ENCODE data around the gene FFAR1.

FFAR1 gene

GRCh38 chr19:35316560-35316959 is 31.1 kb upstream of the FFAR1 start:
- DNase-seq, result no peak

- DNase-seq, result no peak
Observed at GRCh38 chr19:35317464-35318043, 30.1 kb upstream of the FFAR1 start.

- peak; percentile 92 for DNase-seq
Observed at GRCh38 chr19:35318679-35319448, 28.8 kb upstream of the FFAR1 start.

GRCh38 chr19:35320065-35320713 is 27.5 kb upstream of the FFAR1 start:
- no peak for DNase-seq

- DNase-seq, result no peak
Observed at GRCh38 chr19:35321291-35321690, 26.4 kb upstream of the FFAR1 start.

GRCh38 chr19:35322014-35322413 is 25.7 kb upstream of the FFAR1 start:
- no peak for DNase-seq

- DNase-seq, result no peak
Observed at GRCh38 chr19:35327642-35328041, 20.1 kb upstream of the FFAR1 start.

GRCh38 chr19:35328851-35329285 is 18.8 kb upstream of the FFAR1 start, which contains the start of gene CD22:
TSS of gene CD22 (plus strand) at chr19:35329187. CDS start at chr19:35332041, 2,854 bp downstream.
- no peak for DNase-seq

- no peak for DNase-seq
Observed at GRCh38 chr19:35329323-35329722, 18.4 kb upstream of the FFAR1 start.

GRCh38 chr19:35330475-35330874 is 17.2 kb upstream of the FFAR1 start:
- DNase-seq, result no peak

GRCh38 chr19:35331551-35332214 is 16.0 kb upstream of the FFAR1 start:
- no peak for DNase-seq

GRCh38 chr19:35332817-35333216 is 14.9 kb upstream of the FFAR1 start:
- DNase-seq, result no peak

- DNase-seq, result no peak
Observed at GRCh38 chr19:35334144-35334753, 13.5 kb upstream of the FFAR1 start.

GRCh38 chr19:35336166-35336955 is 11.3 kb upstream of the FFAR1 start:
- DNase-seq, result no peak

- DNase-seq, result no peak
Observed at GRCh38 chr19:35337097-35337983, 10.4 kb upstream of the FFAR1 start.

GRCh38 chr19:35337984-35338296 is 9.8 kb upstream of the FFAR1 start:
- DNase-seq, result no peak

GRCh38 chr19:35340431-35340830 is 7.3 kb upstream of the FFAR1 start:
- DNase-seq, result no peak

- no peak for DNase-seq
Observed at GRCh38 chr19:35341006-35341405, 6.7 kb upstream of the FFAR1 start.

GRCh38 chr19:35341565-35342225 is 6.0 kb upstream of the FFAR1 start:
- no peak for DNase-seq

GRCh38 chr19:35342430-35342829 is 5.3 kb upstream of the FFAR1 start:
- no peak for DNase-seq

Measured in T1000 (cell line).